ENCODE results near the gene SCUBE1. TPM values are rescaled to one million over a fixed set of nuclear protein-coding genes. Genes with fewer than 3 reads are reported as not detected.

Gene SCUBE1
- total and polyA plus RNA-seq, 2 donors (not counting 3 experiments of a cell fraction or from before 2014, with no cell fraction given): 0.07 TPM; not detected in 1

GRCh38 chr22:43330178-43331068, 12.7 kb downstream of the SCUBE1 start:
- Histone ChIP-seq H2AFZ (ENCODE audit: low read depth, low read length) (no peak overlapping the region), H3K9me3 (replicated peaks; ENCODE audit: control insufficient read depth, insufficient read depth, low read length) (no peaks in the 10 kb centered on the region), H3K9ac (replicated peaks; ENCODE audit: extremely low read depth, insufficient read depth, low read length) (no peak overlapping the region), H3K4me2 (ENCODE audit: insufficient read depth, low read length) (no peak overlapping the region), H3K27ac (ENCODE audit: insufficient read depth, low read depth, low read length) (no peak overlapping the region), H3K36me3 (ENCODE audit: control insufficient read depth in 2 of 2, extremely low read depth in 1 of 2, insufficient read depth in 2 of 2, low read length in 2 of 2) (no peaks in the 10 kb centered on the region), H3K4me3 (replicated peaks in 1 of 3; ENCODE audit: insufficient read depth in 1 of 3, low read depth in 1 of 3, low read length in 3 of 3) (no peak overlapping the region), H3K4me1 (ENCODE audit: control insufficient read depth, extremely low read depth, insufficient read depth, low read length) (no peaks in the 10 kb centered on the region), H3K27me3 (ENCODE audit: control insufficient read depth in 2 of 2, insufficient read depth in 2 of 2, low read length in 2 of 2) (no peaks in the 10 kb centered on the region), H3K9me1 (replicated peaks; ENCODE audit: control insufficient read depth, extremely low read depth, insufficient read depth, low read length) (no peaks in the 10 kb centered on the region), H3K79me2 (ENCODE audit: control insufficient read depth, insufficient read depth, low read length) (no peaks in the 10 kb centered on the region), H4K20me1 (replicated peaks; ENCODE audit: control insufficient read depth, extremely low read depth, insufficient read depth, low read length) (no peaks in the 10 kb centered on the region)
- DNase-seq (ENCODE audit: low read depth, low spot score) (no peak), FAIRE-seq (no peak)
- TF ChIP-seq MYC (IDR thresholded peaks at IDR 0.05; ENCODE audit: low read depth, low read length) (no peak), FOS (IDR thresholded peaks at IDR 0.05; ENCODE audit: borderline replicate concordance, insufficient read depth, low read length) (no peak), GATA2 (IDR thresholded peaks at IDR 0.05; ENCODE audit: insufficient read depth, insufficient read length, low read depth, low read length) (no peak), EZH2 (IDR thresholded peaks at IDR 0.05; ENCODE audit: borderline replicate concordance, low read depth, low read length, severe bottlenecking) (no peak), JUN (IDR thresholded peaks at IDR 0.05; ENCODE audit: borderline replicate concordance, insufficient read depth, insufficient read length, low read depth) (no peak), POLR2A (IDR thresholded peaks at IDR 0.05; ENCODE audit: low read depth, low read length) (no peak)
- TF ChIP-seq, protein P1, sequence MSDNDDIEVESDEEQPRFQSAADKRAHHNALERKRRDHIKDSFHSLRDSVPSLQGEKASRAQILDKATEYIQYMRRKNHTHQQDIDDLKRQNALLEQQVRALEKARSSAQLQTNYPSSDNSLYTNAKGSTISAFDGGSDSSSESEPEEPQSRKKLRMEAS (IDR thresholded peaks at IDR 0.05; ENCODE audit: insufficient read depth, insufficient read length): no peak
- TF ChIP-seq, protein P2, sequence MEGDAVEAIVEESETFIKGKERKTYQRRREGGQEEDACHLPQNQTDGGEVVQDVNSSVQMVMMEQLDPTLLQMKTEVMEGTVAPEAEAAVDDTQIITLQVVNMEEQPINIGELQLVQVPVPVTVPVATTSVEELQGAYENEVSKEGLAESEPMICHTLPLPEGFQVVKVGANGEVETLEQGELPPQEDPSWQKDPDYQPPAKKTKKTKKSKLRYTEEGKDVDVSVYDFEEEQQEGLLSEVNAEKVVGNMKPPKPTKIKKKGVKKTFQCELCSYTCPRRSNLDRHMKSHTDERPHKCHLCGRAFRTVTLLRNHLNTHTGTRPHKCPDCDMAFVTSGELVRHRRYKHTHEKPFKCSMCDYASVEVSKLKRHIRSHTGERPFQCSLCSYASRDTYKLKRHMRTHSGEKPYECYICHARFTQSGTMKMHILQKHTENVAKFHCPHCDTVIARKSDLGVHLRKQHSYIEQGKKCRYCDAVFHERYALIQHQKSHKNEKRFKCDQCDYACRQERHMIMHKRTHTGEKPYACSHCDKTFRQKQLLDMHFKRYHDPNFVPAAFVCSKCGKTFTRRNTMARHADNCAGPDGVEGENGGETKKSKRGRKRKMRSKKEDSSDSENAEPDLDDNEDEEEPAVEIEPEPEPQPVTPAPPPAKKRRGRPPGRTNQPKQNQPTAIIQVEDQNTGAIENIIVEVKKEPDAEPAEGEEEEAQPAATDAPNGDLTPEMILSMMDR (IDR thresholded peaks at IDR 0.05; ENCODE audit: extremely low read depth in 1 of 2, insufficient read depth in 1 of 2, low read depth in 1 of 2, low read length in 2 of 2): no peak
- CTCF ChIA-PET: interaction anchor here (1.6 kb wide), 1 partner anchor 22 kb away, joined by 5 read pairs; no protein-coding TSS in a partner anchor
- BruUV-seq (replicated peaks): no TSS peak
- dilution Hi-C loops (cut with MboI; ENCODE audit: extremely low pct_ligation_motif_present, low sequenced_read_pairs) (no loop called here), intact Hi-C loops (cut with micrococcal nuclease) (no loop called here)
- POLR2A ChIA-PET: no interaction called here

Data from endothelial cell of umbilical vein (primary cell).